Suppressor macrophage treated with lipopolysaccharide for 4 hours (primary cell): Measurements from ENCODE around the gene RFC3.
"Not testable (repeated sequence)": the region's sequence is repeated elsewhere in the genome, so short reads cannot be mapped to it uniquely, and the experiment has no call there.

Experiments
- DNase-seq: peaks from one replicate; pipeline ENCODE4 v3.0.0-alpha.2; 2020

Gene RFC3, protein sequence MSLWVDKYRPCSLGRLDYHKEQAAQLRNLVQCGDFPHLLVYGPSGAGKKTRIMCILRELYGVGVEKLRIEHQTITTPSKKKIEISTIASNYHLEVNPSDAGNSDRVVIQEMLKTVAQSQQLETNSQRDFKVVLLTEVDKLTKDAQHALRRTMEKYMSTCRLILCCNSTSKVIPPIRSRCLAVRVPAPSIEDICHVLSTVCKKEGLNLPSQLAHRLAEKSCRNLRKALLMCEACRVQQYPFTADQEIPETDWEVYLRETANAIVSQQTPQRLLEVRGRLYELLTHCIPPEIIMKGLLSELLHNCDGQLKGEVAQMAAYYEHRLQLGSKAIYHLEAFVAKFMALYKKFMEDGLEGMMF

DNA sequence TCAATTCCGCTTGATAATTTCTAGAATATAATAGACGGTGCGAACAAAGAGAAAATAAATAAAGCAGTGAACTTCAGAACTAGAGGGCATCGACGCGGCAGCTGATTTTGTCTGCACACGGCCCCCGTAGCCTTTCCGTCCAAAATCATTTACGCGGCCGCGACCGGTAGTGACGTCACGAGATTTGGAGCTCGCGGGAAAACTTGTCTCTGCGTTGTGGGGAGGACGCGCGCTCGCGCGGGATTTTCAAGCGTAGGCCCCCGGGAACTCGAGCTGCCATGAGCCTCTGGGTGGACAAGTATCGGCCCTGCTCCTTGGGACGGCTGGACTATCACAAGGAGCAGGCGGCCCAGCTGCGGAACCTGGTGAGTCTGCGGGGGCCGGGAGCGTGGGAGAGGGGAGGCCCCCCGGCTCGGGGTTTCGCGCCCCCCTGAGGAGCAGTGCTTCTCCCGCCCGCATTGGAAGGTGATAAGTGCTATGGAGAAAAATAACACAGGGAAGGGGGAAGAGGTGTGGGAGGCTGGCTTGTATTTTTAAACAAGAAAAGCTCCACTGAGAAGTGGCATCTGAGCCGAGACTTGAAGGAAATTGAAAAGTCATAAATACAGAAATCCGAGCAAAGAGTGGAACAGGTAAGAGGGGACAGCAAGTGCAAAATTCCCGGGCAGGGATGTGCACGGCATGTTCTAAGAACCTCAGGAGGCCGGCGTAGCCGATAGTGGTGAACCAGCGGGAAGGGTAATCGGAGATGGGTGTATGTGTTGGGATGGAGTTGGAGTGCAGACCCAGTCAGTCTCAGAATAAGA, at the start of gene RFC3:
TSS of gene RFC3 (plus strand) at position 249 of the 806 bp plus-strand sequence. CDS start at position 279, 30 bp downstream.
- DNase-seq, result peak; percentile 96

DNA sequence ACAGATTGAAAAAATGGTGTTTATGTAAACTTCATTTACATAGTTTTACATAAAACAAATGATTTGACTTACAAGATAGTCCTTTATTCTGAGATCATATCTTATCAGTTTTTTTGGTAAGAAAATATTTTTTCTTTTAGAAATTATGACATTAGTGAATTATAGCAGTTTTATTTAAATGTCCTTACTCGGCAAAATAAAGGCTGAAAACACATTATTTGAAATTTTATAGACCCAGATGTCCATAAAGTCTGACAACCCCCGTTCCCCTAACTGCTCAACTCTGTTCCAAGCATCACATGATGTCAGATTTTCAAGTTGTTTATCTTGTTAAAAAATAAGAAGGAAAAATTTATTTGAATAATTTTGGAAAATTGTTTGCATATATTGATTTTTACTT, 46.7 kb upstream of the RFC3 start:
- DNase-seq, result no peak

DNA sequence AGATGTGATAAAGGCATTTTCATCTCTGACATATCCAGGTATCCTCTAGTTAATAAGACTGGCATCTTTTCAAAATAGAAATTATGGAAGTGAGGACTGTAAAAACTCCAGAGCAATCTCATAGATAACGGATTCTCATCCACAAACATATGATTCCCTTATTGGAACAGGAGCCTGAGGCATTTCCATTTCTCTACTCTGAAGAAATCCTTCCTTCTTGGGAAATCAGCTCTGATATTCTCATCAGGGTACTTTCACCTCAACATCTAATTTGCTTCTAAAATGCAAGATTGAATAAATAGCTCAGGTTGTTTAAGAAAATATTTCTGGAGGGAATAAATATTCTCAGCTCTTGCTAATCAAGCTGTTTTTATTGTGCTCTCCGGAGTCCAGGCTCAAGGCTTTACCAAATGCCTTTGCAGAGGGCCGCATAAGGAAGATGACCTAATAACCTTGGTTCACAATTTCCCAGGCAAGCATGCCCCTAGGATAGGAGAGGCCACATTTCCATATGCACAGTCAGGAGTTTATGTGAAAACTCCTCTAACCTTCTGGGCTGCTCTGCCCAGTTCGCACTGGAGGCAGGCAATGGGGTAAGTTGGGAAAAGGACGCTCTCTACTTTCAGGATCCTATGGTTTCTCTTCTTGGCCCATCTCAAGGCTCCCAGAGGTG, 44.0 kb upstream of the RFC3 start:
- no peak for DNase-seq

DNA sequence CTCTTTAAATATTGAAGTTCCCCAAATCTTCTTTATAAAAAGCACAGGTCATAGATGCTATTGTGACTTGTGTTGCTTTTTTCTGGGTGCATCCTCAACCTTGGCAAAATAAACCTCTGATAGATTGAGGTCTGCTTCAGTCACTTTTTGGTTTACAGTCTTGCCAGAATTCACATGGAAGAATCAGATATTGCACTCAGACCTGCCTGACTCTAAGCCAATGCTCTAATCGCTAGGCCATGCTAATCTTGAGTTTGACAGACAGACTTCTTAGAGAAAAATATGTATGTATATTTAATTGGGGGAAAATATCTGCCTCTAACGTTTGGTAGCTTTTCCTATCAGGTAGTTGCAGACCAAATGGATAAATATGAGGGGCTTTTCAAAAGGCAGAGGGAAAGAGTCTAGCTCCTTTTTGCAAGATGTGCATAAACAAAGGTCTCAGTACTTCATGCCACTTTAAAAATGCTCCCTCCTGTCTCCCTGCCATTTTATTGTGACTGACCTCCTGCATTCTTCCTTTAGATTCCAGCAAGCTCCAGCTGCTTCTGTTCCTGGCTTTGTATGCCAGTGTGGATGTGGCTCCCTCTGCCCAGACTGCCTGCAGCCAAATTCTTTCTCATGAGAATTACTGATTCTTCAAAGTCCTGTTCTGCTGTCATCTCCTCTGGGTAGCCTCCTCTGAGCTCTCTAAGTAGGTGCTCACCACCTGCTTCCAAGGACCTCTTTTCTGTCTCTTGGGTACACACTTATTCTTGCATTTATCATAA, 42.4 kb upstream of the RFC3 start:
- no peak for DNase-seq

DNA sequence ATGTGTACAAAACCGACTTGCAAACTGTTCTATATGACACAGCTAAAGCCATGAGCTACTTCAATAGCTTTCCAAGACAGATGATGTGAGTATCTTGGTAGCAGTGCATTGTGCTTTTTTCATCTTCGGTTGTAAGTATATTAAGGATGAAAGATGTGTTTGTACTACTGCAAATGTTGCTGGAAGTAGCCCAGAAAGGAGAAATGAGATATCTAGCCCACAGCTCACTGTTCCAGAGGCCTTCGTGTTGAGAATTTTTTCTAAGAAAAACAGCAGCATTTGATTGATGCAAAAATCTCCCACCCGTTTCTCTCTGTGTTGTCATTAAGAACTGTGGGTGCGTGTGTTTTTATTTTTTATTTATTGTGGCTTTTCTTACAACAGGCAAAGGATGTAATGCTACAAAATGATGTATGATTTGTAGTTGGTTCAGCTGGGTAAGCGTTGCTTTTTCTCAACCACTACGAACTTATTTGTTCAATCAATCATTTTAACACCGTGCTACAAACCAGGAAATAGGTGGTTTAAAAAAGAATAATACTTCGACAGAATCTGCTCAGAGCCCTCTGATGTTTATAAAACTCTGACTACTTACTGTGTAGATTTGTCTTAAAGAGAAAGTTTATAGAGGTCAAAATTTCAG, 41.6 kb upstream of the RFC3 start:
- no peak for DNase-seq

DNA sequence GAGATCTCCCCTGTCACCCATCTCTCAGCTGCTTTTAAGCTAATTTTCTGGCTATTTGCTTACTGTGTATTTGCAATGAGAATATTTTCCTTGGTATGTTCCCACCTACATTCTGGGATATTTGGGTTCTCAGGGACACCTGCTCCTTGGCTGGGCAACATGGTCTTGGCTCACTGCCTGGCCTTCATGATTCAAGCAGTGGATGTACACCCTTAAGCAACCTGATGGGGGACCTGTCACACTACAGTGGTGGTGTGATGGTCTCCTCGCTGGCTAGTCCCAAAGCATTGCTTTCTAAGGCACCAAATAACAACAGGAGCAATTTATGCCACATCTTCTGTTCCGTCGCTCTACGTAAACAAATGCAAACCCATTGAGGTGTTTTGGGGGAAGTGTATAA, 35.3 kb upstream of the RFC3 start:
- DNase-seq, result no peak

DNA sequence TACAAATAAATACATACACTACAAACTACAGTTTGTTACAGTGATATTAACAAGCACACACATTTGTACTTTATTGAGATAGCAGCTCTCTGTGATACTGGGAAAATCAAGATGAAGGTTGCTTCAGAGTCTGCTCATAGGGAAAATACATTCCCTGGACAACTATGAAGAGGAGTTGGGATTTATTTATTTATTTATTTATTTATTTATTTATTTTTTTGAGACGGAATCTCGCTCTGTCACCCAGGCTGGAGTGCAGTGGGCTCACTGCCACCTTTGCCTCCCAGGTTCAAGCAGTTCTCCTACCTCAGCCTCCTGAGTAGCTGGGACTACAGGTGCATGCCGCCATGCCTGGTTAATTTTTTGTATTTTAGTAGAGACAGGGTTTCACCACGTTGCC, 34.7 kb upstream of the RFC3 start:
- DNase-seq, result not testable (repeated sequence)

DNA sequence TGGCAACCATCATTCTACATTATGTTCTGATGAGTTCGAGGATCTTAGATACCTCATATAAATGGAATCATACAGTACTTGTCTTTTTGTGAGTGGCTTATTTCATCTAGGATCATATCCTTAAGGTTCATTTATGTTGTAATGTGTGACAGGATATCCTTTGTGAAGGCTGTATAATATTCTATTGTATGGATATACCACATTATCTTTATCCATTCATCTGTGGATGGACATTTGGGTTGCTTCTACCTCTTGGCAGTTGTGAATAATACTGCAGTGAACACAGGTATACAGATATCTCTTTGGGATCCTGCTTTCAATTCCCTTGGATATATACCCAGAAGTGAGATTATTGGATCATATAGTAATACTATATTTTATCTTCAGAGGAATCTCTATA, 33.2 kb upstream of the RFC3 start:
- DNase-seq, result no peak

DNA sequence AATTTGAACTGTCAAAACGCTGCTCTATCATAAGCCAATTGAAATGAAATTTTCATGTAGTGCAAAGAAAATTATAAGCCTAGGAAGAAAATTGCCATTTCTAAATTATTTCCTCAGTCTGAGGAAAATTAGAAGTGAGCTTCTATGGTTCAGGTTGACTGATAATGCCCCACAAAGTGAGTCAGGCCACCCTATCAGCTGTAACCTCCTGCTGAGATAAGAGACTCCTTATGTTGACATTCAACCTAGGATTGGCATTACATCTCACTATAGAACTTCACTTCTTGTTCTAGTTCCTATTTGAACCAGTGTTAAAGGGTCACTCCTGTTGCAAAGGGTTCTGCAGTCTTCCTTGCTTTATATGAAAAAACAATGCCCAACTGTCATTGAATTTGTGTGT, 32.6 kb upstream of the RFC3 start:
- DNase-seq, result no peak

DNA sequence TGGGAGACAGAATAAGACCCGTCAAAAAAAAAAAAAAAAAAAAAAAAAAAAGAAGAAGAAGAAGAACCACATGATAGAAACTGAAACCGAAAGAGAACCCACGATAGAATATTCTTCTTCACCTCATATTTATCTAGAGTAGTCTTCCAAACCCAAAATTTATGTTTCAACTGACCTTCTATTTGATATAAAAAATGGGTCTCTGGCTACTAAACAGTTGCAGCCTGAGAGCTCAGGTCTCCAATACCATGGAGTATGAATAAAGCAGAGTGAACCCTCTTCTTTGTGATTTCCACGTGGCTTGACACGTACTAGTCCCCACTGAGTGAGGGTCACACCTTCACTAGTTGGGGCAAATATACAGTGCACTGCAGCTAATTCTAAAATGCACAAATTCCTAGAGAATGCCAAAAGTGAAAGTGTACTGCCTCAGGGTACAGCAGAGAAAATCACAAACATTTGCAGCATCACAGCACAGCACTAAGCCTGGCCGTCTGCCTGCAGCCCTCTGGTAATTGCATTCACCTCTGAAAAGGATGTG, 30.8 kb upstream of the RFC3 start:
- peak; percentile 28 for DNase-seq

DNA sequence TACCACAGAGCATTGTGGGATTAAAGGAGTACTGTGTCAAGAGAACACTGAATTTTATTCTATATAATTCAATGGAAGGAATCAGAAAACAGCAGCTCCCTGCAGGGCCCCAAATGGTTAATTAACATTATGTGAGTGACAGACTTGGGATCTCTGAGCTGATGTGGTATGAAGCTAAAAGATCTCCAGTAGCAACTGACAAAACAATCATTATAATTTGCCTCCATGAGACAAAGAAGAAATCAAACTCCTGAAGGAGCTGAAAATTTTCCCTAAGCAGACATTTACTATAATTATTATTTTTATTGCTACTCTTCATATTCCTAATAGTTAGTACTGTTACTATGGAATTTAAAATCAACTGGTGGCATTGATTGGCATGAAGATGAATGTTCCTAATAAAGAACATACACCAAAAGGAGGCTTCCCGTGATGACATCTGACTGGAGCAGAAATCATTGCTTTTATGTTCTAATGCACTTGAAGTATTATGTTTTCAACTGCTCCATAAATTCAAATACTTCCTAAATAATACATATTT, 28.8 kb upstream of the RFC3 start:
- DNase-seq, result no peak

DNA sequence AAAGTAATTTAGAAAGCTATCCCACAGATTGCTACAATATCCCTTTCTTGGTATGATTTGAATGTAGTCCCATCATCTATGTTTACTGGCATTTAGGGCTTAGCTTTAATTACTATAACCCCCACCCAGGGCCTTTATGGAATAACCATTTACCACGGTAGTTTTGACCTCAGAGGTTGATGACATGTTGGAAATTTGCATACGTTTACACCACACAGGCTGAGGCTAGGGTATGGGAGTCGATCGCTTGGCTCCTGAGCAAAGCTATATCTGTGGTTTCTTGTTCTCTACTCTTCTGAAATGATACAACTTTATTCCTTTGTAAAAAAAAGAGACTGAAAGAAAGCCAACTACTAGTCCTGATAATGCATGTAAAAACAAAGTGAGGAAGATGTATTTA, 28.2 kb upstream of the RFC3 start:
- no peak for DNase-seq

DNA sequence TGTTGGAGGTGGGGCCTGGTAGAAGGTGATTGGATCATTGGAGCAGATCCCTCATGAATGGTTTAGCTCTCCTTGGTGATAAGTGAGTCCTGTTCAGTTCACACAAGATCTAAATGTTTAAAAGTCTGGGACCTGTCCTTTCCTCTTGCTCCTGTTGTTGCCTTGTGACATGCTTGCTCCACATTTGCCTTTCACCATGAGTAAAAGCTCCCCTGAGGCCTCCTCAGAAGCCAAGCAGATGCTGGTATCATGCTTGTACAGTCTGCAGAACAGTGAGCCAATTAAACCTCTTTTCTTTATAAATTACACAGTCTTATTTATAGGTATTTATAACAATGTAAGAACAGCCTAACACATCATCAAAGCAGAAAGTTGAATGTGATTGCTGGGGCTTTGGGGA, 24.2 kb upstream of the RFC3 start:
- DNase-seq, result no peak

DNA sequence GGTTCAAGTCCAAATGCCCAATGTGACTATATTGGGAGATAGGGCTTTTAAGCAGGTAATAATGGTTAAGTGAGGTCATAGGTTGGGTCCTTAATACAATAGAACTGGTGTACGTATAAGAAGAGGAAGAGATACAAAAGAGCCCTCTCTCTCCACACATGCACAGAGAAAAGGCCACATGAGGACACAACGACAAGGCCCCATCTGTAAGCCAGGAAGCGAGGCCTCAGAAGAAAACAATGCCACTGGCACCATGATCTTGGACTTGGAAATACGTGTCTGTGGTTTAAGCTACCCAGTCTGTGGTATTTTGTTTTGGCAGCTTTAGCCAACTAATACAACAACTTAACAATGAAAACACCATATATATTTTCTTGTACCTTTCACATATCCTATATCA, 23.4 kb upstream of the RFC3 start:
- DNase-seq, result no peak

DNA sequence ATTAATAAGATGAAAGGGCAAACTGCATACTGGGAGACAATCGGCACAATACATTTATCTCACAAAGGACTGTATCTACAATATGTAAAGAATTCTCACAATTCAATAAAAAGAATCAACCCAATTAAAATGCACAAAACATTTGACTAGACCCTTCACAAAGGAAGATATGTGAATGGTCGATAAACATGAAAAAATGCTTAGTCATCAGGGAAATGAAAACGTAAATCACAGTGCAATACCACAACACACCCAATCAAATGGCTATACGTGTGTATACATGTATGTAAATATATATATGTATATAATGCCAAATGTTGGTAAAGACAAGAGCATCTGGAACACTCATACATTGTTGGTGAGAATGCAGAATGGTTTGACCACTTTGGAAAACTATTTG, 21.9 kb upstream of the RFC3 start:
- no peak for DNase-seq

DNA sequence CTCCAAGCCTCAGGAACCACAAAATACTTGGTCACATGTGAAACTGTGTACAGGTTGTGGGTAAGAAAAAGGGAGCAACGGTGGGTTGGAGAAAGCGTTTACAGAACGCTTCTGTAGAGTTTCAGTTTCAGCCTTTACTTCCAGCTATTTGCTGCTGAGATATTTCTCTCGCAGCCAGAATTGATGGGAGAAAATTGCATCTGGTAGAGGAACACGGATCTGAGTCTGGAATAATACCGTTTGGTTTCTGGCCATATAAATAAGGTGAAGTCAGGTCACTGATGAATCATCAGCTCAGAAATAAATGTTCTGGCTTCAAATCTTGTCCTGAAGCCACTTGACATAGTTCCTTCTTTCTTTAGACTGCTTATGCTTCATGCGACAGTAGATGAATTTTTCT, 20.3 kb upstream of the RFC3 start:
- peak; percentile 12 for DNase-seq

DNA sequence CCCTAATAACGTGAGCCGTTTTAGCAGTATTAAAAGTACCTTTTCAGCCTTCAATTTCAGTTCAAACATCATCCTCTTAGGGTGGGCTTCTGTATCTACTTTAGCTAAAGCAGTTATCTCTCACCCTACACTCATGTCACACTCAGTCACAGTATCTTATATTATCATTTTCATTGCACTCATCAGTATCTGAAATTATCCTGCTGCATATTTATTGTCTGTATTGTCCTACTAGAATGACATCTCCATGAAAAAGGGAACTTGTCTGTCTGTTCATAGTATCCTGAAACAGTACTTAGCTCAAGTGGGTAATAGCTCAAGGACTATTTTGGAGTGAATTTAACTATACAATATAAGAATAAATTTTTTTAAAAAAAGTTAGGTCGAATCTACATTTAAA, 19.9 kb upstream of the RFC3 start:
- DNase-seq, result peak; percentile 9

DNA sequence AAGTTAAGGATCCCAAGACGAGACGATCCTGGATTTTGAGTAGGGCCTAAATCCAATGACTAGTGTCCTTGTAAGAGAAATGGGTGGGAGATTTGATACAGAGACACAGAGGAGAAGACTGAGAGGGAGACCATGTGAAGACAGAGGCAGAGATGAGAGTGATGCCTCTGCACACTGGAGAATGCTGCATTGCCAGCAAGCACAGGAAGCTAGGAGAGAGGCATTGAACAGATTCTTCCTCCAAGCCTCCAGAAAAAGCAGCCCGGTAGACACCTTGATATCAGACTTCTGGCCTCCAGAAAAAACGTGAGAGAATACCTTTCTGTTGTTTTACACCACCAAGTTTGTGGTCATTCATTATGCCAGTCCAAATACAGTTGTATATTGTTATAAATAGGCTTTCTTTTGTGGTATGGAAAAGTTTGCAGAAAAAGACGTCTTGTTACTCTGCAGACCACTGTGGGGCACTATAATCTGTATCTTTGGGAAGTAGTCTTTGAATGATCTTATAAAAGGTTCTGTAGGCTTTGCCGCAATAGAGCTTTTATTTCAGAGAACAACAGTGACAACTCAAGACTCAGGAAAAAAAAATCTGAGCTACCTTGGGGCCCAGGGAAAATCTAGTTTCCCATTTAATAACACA, 17.9 kb upstream of the RFC3 start:
- no peak for DNase-seq

DNA sequence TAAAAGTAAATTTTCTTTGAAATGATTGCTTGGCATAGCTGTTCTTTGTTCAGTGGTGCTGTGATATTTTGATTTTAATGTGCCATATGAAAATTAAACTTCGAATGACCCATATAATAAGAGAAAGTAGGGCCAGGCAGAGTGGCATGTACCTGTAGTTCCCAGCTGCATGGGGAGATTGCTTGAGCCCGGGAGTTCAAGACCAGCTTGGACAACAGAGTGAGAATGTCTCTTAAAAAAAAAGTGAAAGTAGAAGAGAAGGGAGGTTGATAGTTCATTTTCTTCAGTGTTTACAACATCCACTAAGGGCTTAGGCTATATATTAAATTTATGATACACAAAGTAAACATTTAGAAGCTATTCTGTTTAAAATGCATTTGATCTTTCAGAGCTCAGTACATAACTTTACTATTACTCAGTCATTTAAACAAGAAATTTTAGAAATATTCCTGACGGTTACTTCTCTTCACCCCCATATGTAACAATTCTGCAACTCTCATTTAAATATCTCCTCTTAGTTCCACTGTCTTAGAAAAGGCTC, 17.2 kb upstream of the RFC3 start:
- DNase-seq, result no peak

DNA sequence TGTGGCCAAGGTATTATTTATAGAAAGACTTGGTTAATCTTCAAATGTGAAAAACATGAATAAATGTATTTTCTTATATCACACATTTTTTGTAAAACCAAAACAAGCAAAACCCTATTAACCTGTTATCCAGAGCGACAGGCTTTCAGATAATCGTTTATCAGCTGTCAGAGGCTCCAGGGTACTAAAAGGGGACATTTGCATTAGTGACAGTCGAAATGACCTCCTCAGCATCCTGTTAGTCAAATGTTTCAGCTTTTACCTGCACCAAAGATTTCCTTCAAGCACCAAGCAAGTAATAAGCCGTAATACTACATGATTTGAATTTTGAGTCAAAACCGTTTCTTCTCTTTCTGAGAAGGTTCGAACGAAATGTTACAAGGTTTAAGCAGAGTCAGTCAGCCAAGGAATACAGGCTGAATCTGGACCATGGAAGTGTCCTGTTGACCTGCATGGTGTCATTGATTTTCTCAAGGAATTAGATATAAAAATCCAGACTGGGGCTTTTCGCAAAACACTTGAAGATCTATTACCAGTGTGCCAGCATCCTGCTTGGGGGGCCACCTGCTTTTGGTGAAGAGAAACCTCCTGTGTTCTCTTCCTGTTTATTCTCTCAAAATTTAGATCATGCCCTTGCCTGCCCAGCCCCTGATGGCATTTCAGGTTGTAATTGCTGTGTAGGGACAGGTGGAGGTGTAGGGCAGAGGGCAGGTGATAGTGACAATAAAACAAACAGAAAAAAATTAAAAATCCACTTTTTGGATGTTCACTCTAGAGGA, 11.3 kb upstream of the RFC3 start:
- DNase-seq, result no peak
